ENCODE measurements around the gene CADM4. TPM values are rescaled to one million over a fixed set of nuclear protein-coding genes. Genes with fewer than 3 reads are reported as not detected.

The CADM4 gene
- total RNA-seq, 1 experiment from 2014 or later, result 28.7 TPM

DNA sequence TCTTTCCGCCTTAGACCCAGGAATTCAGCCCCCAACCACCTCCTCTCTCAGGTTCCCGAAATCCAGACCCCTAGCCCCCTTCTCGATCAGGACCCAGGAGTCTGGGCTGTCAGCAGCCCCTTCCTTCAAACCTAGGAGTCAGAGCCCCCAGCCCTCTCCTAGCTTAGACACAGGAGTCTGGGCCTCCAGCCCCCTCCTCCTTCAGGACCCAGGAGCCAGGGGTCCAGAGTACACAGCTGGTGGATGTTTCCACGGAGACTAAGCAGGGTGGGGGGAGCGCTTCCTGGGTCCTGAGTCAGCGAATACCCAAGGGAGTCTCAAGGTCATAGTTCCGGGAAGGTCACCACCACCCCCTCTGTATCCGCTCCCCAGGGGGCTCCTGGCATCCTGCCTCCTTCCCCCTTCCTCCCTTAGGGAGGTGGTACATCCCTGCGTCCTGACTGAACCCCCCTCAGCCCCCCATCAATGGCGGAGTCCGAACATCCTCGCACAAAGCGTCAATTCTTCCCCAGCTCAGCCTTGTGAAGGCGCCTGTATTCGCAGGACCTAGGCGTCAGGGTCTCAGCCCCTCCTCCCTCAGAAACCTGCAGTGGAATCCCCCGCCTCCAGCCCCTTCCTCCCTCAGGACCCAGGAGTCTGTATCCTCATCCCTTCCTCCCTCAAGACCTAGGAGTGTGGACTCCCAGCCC is 4.6 kb downstream of the CADM4 start:
- ChIA-PET POLR2A (no interaction called here), CTCF (no interaction called here), RAD21 (ENCODE audit: low non-redundant PET in 1 of 2, low total read pairs in 2 of 2, uncharacterized antibody in 2 of 2, unreplicated experiment in 2 of 2) (no interaction called here)
- Histone ChIP-seq H3K79me2 (ENCODE audit: insufficient read depth, low read length) (no peaks in the 10 kb centered on the region), H4K20me1 (ENCODE audit: insufficient read depth) (no peaks in the 10 kb centered on the region), H3K9me3 (ENCODE audit: control insufficient read depth in 1 of 2, insufficient read depth in 1 of 2, low read depth in 1 of 2, low read length in 2 of 2) (no peaks in the 10 kb centered on the region), H3K4me3 (replicated peaks in 1 of 2; ENCODE audit: low read depth in 1 of 2, low read length in 2 of 2) (no peak overlapping the region), H3K27ac (ENCODE audit: low read depth, low read length) (no peak overlapping the region), H2AFZ (ENCODE audit: low read depth, low read length, poor library complexity, severe bottlenecking) (no peak overlapping the region), H3K27me3 (ENCODE audit: insufficient read depth, low read length) (peaks cover 7% of the 10 kb centered on the region; the same call in 1 of the 2 replicates), H3K4me1 (ENCODE audit: control insufficient read depth in 1 of 2, insufficient read depth in 2 of 2, low read length in 2 of 2) (peaks cover 8 to 29% of the 10 kb centered on the region in 2 experiments), H3K4me2 (ENCODE audit: low read length) (no peak overlapping the region), H3K9me2 (ENCODE audit: insufficient read depth) (no peaks in the 10 kb centered on the region), H3K9ac (ENCODE audit: low read length) (no peak overlapping the region), H3K36me3 (ENCODE audit: control insufficient read depth in 1 of 2, insufficient read depth in 2 of 2, low read length in 2 of 2) (no peaks in the 10 kb centered on the region)
- BruUV-seq (replicated peaks), result no TSS peak
- DNase-seq (ENCODE audit: low read depth, low spot score), result no peak
- TF ChIP-seq YY1 (IDR thresholded peaks at IDR 0.05; ENCODE audit: extremely low read depth, insufficient replicate concordance, low read depth, low read length) (no peak), ELF1 (IDR thresholded peaks at IDR 0.05; ENCODE audit: borderline replicate concordance, low read depth) (no peak), CEBPB (IDR thresholded peaks at IDR 0.05; ENCODE audit: low read depth) (no peak), POLR2AphosphoS5 (IDR thresholded peaks at IDR 0.05; ENCODE audit: low read depth, low read length) (no peak), SRF (IDR thresholded peaks at IDR 0.05; ENCODE audit: low read depth) (no peak), FOSL1 (IDR thresholded peaks at IDR 0.05; ENCODE audit: low read depth) (no peak), EZH2phosphoT487 (IDR thresholded peaks at IDR 0.05; ENCODE audit: borderline replicate concordance) (no peak), RAD21 (IDR thresholded peaks at IDR 0.05; ENCODE audit: low read depth) (no peak), JUND (IDR thresholded peaks at IDR 0.05) (no peak), TCF7L2 (IDR thresholded peaks at IDR 0.05; ENCODE audit: borderline replicate concordance, extremely low read depth, insufficient read depth, insufficient read length) (no peak), EGR1 (IDR thresholded peaks at IDR 0.05; ENCODE audit: low read depth) (no peak), CBX3 (IDR thresholded peaks at IDR 0.05; ENCODE audit: low read depth) (no peak), ZFX (IDR thresholded peaks at IDR 0.05) (no peak), SIN3A (IDR thresholded peaks at IDR 0.05; ENCODE audit: low read depth) (no peak), EZH2 (IDR thresholded peaks at IDR 0.05) (no peak)
- TF ChIP-seq, protein P1, sequence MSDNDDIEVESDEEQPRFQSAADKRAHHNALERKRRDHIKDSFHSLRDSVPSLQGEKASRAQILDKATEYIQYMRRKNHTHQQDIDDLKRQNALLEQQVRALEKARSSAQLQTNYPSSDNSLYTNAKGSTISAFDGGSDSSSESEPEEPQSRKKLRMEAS (IDR thresholded peaks at IDR 0.05), result no peak
- TF ChIP-seq, protein P2, sequence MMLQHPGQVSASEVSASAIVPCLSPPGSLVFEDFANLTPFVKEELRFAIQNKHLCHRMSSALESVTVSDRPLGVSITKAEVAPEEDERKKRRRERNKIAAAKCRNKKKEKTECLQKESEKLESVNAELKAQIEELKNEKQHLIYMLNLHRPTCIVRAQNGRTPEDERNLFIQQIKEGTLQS (IDR thresholded peaks at IDR 0.05), result no peak
- TF ChIP-seq, protein P3, sequence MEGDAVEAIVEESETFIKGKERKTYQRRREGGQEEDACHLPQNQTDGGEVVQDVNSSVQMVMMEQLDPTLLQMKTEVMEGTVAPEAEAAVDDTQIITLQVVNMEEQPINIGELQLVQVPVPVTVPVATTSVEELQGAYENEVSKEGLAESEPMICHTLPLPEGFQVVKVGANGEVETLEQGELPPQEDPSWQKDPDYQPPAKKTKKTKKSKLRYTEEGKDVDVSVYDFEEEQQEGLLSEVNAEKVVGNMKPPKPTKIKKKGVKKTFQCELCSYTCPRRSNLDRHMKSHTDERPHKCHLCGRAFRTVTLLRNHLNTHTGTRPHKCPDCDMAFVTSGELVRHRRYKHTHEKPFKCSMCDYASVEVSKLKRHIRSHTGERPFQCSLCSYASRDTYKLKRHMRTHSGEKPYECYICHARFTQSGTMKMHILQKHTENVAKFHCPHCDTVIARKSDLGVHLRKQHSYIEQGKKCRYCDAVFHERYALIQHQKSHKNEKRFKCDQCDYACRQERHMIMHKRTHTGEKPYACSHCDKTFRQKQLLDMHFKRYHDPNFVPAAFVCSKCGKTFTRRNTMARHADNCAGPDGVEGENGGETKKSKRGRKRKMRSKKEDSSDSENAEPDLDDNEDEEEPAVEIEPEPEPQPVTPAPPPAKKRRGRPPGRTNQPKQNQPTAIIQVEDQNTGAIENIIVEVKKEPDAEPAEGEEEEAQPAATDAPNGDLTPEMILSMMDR (IDR thresholded peaks at IDR 0.05 in 2 of 3, conservative IDR thresholded peaks at IDR 0.05 in 1 of 3; ENCODE audit: borderline replicate concordance in 1 of 3, insufficient read depth in 1 of 3, low read depth in 2 of 3, low read length in 2 of 3), result no peak
- TF ChIP-seq, protein P4, sequence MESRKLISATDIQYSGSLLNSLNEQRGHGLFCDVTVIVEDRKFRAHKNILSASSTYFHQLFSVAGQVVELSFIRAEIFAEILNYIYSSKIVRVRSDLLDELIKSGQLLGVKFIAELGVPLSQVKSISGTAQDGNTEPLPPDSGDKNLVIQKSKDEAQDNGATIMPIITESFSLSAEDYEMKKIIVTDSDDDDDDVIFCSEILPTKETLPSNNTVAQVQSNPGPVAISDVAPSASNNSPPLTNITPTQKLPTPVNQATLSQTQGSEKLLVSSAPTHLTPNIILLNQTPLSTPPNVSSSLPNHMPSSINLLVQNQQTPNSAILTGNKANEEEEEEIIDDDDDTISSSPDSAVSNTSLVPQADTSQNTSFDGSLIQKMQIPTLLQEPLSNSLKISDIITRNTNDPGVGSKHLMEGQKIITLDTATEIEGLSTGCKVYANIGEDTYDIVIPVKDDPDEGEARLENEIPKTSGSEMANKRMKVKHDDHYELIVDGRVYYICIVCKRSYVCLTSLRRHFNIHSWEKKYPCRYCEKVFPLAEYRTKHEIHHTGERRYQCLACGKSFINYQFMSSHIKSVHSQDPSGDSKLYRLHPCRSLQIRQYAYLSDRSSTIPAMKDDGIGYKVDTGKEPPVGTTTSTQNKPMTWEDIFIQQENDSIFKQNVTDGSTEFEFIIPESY (IDR thresholded peaks at IDR 0.05; ENCODE audit: extremely low read depth, insufficient replicate concordance, low read length), result no peak
- TF ChIP-seq, protein P5, sequence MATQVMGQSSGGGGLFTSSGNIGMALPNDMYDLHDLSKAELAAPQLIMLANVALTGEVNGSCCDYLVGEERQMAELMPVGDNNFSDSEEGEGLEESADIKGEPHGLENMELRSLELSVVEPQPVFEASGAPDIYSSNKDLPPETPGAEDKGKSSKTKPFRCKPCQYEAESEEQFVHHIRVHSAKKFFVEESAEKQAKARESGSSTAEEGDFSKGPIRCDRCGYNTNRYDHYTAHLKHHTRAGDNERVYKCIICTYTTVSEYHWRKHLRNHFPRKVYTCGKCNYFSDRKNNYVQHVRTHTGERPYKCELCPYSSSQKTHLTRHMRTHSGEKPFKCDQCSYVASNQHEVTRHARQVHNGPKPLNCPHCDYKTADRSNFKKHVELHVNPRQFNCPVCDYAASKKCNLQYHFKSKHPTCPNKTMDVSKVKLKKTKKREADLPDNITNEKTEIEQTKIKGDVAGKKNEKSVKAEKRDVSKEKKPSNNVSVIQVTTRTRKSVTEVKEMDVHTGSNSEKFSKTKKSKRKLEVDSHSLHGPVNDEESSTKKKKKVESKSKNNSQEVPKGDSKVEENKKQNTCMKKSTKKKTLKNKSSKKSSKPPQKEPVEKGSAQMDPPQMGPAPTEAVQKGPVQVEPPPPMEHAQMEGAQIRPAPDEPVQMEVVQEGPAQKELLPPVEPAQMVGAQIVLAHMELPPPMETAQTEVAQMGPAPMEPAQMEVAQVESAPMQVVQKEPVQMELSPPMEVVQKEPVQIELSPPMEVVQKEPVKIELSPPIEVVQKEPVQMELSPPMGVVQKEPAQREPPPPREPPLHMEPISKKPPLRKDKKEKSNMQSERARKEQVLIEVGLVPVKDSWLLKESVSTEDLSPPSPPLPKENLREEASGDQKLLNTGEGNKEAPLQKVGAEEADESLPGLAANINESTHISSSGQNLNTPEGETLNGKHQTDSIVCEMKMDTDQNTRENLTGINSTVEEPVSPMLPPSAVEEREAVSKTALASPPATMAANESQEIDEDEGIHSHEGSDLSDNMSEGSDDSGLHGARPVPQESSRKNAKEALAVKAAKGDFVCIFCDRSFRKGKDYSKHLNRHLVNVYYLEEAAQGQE (IDR thresholded peaks at IDR 0.05; ENCODE audit: low read depth), result no peak
- no peak for ATAC-seq
- intact Hi-C loops (cut with micrococcal nuclease), result no loop called here
